ENCODE measurements around the gene RBM26. TPM values are rescaled to one million over a fixed set of nuclear protein-coding genes. Genes with fewer than 3 reads are reported as not detected.

Gene RBM26
- total and polyA plus RNA-seq, 2 donors (not counting 1 experiment from before 2014, with no cell fraction given): 19.9 to 20.3 TPM

GRCh38 chr13:79311386-79311785 is 94.7 kb downstream of the RBM26 start:
- H3K9ac ChIP-seq (ENCODE audit: insufficient read depth, low read length): no peak overlapping the region
- no peaks in the 10 kb centered on the region for H4K20me1 ChIP-seq (ENCODE audit: control insufficient read depth, extremely low read depth, insufficient read depth, low read length)
- no peak overlapping the region for H2AFZ ChIP-seq (ENCODE audit: low read length)
- H3K4me2 ChIP-seq (ENCODE audit: extremely low read depth, insufficient read depth, low read length): peak overlapping the region; percentile 7
- H3K4me1 ChIP-seq (ENCODE audit: control insufficient read depth, extremely low read depth, insufficient read depth, low read length): peaks cover 8% of the 10 kb centered on the region
- TF ChIP-seq EZH2 (IDR thresholded peaks at IDR 0.05; ENCODE audit: low read length, missing control alignments): no peak
- DNase-seq (ENCODE audit: low read depth in 2 of 2): peak in 1 of 2 donors; percentile 63
- no peaks in the 10 kb centered on the region for H3K9me3 ChIP-seq (ENCODE audit: control insufficient read depth, insufficient read depth, low read depth, low read length)
- no peaks in the 10 kb centered on the region for H3K27me3 ChIP-seq (ENCODE audit: control insufficient read depth, insufficient read depth, low read length)
- no peaks in the 10 kb centered on the region for H3K79me2 ChIP-seq (ENCODE audit: control insufficient read depth, insufficient read depth, low read length)
- H3K36me3 ChIP-seq (ENCODE audit: control insufficient read depth, insufficient read depth, low read length): no peaks in the 10 kb centered on the region
- H3K4me3 ChIP-seq (replicated peaks in 1 of 4; ENCODE audit: control extremely low read depth in 1 of 4, insufficient read depth in 1 of 4, low read depth in 3 of 4, low read length in 4 of 4): no peak overlapping the region
- H3K27ac ChIP-seq (ENCODE audit: insufficient read depth, low read length): no peak overlapping the region

- H3K4me1 ChIP-seq (ENCODE audit: control insufficient read depth, extremely low read depth, insufficient read depth, low read length): peaks cover 8% of the 10 kb centered on the region
- H3K9ac ChIP-seq (ENCODE audit: insufficient read depth, low read length): no peak overlapping the region
- no peak overlapping the region for H2AFZ ChIP-seq (ENCODE audit: low read length)
- no peak for DNase-seq (ENCODE audit: low read depth in 2 of 2)
- no peaks in the 10 kb centered on the region for H3K79me2 ChIP-seq (ENCODE audit: control insufficient read depth, insufficient read depth, low read length)
- H3K9me3 ChIP-seq (ENCODE audit: control insufficient read depth, insufficient read depth, low read depth, low read length): no peaks in the 10 kb centered on the region
- H3K4me2 ChIP-seq (ENCODE audit: extremely low read depth, insufficient read depth, low read length): no peak overlapping the region
- no peak overlapping the region for H3K27ac ChIP-seq (ENCODE audit: insufficient read depth, low read length)
- TF ChIP-seq EZH2 (IDR thresholded peaks at IDR 0.05; ENCODE audit: low read length, missing control alignments) (no peak), CTCF (conservative IDR thresholded peaks at IDR 0.05 in 1 of 2, IDR thresholded peaks at IDR 0.05 in 1 of 2; ENCODE audit: low read depth in 1 of 2, low read length in 2 of 2) (no peak)
- H3K4me3 ChIP-seq (replicated peaks in 1 of 4; ENCODE audit: control extremely low read depth in 1 of 4, insufficient read depth in 1 of 4, low read depth in 3 of 4, low read length in 4 of 4): no peak overlapping the region
- H3K36me3 ChIP-seq (ENCODE audit: control insufficient read depth, insufficient read depth, low read length): no peaks in the 10 kb centered on the region
- H3K27me3 ChIP-seq (ENCODE audit: control insufficient read depth, insufficient read depth, low read length): no peaks in the 10 kb centered on the region
- H4K20me1 ChIP-seq (ENCODE audit: control insufficient read depth, extremely low read depth, insufficient read depth, low read length): no peaks in the 10 kb centered on the region
These were observed 96.4 kb downstream of the RBM26 start for GRCh38 chr13:79309690-79310089.

GRCh38 chr13:79307866-79308298 is 98.2 kb downstream of the RBM26 start:
- Histone ChIP-seq H3K27me3 (ENCODE audit: control insufficient read depth, insufficient read depth, low read length) (no peaks in the 10 kb centered on the region), H3K27ac (ENCODE audit: insufficient read depth, low read length) (no peak overlapping the region), H4K20me1 (ENCODE audit: control insufficient read depth, extremely low read depth, insufficient read depth, low read length) (no peaks in the 10 kb centered on the region), H3K4me2 (ENCODE audit: extremely low read depth, insufficient read depth, low read length) (no peak overlapping the region), H2AFZ (ENCODE audit: low read length) (no peak overlapping the region), H3K4me3 (replicated peaks in 1 of 4; ENCODE audit: control extremely low read depth in 1 of 4, insufficient read depth in 1 of 4, low read depth in 3 of 4, low read length in 4 of 4) (no peak overlapping the region), H3K36me3 (ENCODE audit: control insufficient read depth, insufficient read depth, low read length) (no peaks in the 10 kb centered on the region), H3K4me1 (ENCODE audit: control insufficient read depth, extremely low read depth, insufficient read depth, low read length) (peaks cover 8% of the 10 kb centered on the region), H3K79me2 (ENCODE audit: control insufficient read depth, insufficient read depth, low read length) (no peaks in the 10 kb centered on the region), H3K9me3 (ENCODE audit: control insufficient read depth, insufficient read depth, low read depth, low read length) (no peaks in the 10 kb centered on the region), H3K9ac (ENCODE audit: insufficient read depth, low read length) (no peak overlapping the region)
- peak; percentile 26 to 52 for DNase-seq (ENCODE audit: low read depth in 2 of 2)
- TF ChIP-seq CTCF (conservative IDR thresholded peaks at IDR 0.05 in 1 of 2, IDR thresholded peaks at IDR 0.05 in 1 of 2; ENCODE audit: low read depth in 1 of 2, low read length in 2 of 2): no peak
- TF ChIP-seq EZH2 (IDR thresholded peaks at IDR 0.05; ENCODE audit: low read length, missing control alignments): no peak

All from fibroblast of lung (primary cell).